ENCODE results near the gene AGRN. TPM values are rescaled to one million over a fixed set of nuclear protein-coding genes. Genes with fewer than 3 reads are reported as not detected.

AGRN gene
- total RNA-seq, 1 experiment from 2014 or later, result 175 TPM

- Histone ChIP-seq H4K5ac (ENCODE audit: insufficient read length, low read depth, low read length) (no peak overlapping the region), H3K79me2 (ENCODE audit: insufficient read depth, low read length) (no peaks in the 10 kb centered on the region), H4K8ac (replicated peaks; ENCODE audit: insufficient read length, low read depth, low read length) (no peak overlapping the region), H2BK120ac (ENCODE audit: low read depth, low read length, poor library complexity, severe bottlenecking) (no peak overlapping the region), H3K9me3 (ENCODE audit: control insufficient read depth, low read depth, low read length) (no peaks in the 10 kb centered on the region), H3T11ph (ENCODE audit: low read length) (no peak overlapping the region), H2AK5ac (ENCODE audit: insufficient read length, low read length) (no peak overlapping the region), H4K91ac (ENCODE audit: insufficient read length, low read depth, low read length) (no peak overlapping the region), H3K27ac (ENCODE audit: insufficient read length, low read depth, low read length) (no peak overlapping the region), H3K4me1 (ENCODE audit: insufficient read depth, low read length) (no peaks in the 10 kb centered on the region; the same call in 1 of the 2 replicates), H3K4ac (ENCODE audit: low read depth, low read length) (no peak overlapping the region), H4K20me1 (ENCODE audit: control insufficient read depth, insufficient read depth, insufficient read length) (no peaks in the 10 kb centered on the region), H3K4me2 (ENCODE audit: insufficient read depth, insufficient read length, low read length) (no peak overlapping the region), H3K18ac (ENCODE audit: insufficient read length, low read depth, low read length) (no peak overlapping the region), H3K79me1 (ENCODE audit: insufficient read depth, low read depth, low read length, poor library complexity, severe bottlenecking) (no peaks in the 10 kb centered on the region), H3K9ac (ENCODE audit: extremely low read depth, insufficient read length, low read length) (no peak overlapping the region), H3K27me3 (ENCODE audit: insufficient read depth, low read length) (no peaks in the 10 kb centered on the region), H3K14ac (ENCODE audit: insufficient read depth, low read length) (no peak overlapping the region), H2BK5ac (ENCODE audit: insufficient read length, low read length) (no peak overlapping the region), H3K23me2 (ENCODE audit: insufficient read length, low read depth, low read length, poor library complexity, severe bottlenecking) (peaks cover 6% of the 10 kb centered on the region), H2BK12ac (ENCODE audit: insufficient read length, low read depth, low read length) (no peak overlapping the region), H3K23ac (ENCODE audit: insufficient read length, low read depth, low read length) (no peak overlapping the region), H2AFZ (ENCODE audit: low read length) (no peak overlapping the region), H2BK15ac (ENCODE audit: low read depth, low read length) (no peak overlapping the region), H2BK20ac (ENCODE audit: low read depth, low read length, poor library complexity, severe bottlenecking) (no peak overlapping the region), H3K56ac (ENCODE audit: insufficient read length, low read depth, low read length) (no peak overlapping the region)
- no CpG with 5 or more reads among the region's 40 CpGs for WGBS (ENCODE audit: extremely low coverage, insufficient read length, low lambda C conversion rate)
- H3K27ac Mint-ChIP-seq, result peak overlapping the region in 2 of 3 experiments; percentile 68 to 85; a peak in 3 of 7 replicates
- H3K4me1 Mint-ChIP-seq, result no peaks in the 10 kb centered on the region
- TF ChIP-seq CTCF (conservative IDR thresholded peaks at IDR 0.05), result no peak
- H3K9me3 Mint-ChIP-seq, result no peaks in the 10 kb centered on the region
- H3K36me3 Mint-ChIP-seq (ENCODE audit: insufficient read depth in 1 of 3, low read depth in 3 of 3), result peaks cover 0 to 12% (median 0%) of the 10 kb centered on the region in 3 experiments; a peak in 5 of 7 replicates
- DNase-seq, result no peak
- H3K4me3 Mint-ChIP-seq, result no peak overlapping the region
- H3K27me3 Mint-ChIP-seq (ENCODE audit: low read depth), result peaks cover 5% of the 10 kb centered on the region; the same call in 1 of the 2 replicates
These were observed 63.0 kb downstream of the AGRN start for GRCh38 chr1:1082776-1083415.

Data from H9 (cell line).